ENCODE results near the gene DAPK2. TPM values are rescaled to one million over a fixed set of nuclear protein-coding genes. Genes with fewer than 3 reads are reported as not detected.

DAPK2 gene
- total and polyA plus RNA-seq, 8 donors: 18.3 to 59.3 (median 24.2) TPM

DNA sequence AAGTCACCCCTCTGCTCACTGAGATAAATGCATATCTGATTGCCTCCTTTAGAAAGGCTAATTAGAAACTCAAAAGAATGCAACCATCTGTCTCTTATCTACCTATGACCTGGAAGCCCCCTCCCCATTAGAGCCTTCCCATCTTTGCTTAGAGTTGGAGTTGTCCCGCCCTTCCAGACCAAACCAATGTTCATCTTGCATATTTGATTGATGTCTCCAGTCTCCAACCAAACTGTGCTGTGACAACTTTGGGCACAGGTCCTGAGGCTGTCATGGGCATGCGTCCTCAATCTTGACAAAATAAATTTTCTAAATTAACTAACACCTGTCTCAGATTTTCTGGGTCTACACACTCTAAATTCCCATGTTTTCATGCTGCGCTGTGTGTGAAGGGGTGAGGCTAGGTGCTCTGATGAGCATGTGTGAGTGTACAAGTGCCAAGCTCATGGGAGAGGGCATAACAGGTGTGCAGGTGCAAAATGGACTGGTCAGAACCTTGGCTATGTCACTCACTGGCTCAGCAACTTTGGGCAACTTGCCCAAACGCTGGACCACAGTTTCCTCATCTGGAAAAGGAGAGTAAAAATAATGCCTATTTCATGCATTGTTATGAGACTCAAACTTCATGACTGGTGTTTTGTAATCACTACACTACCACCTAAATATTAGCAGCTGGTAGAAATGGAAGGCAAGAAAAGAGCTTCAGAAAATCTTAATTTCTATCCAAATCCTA lies 7.2 kb downstream of the DAPK2 start:
- Histone ChIP-seq H3K9me3 (no peaks in the 10 kb centered on the region), H3K36me3 (peaks cover 0 to 27% of the 10 kb centered on the region in 2 donors), H3K27ac (no peak overlapping the region), H3K27me3 (no peaks in the 10 kb centered on the region), H3K4me1 (peaks cover 0 to 4% of the 10 kb centered on the region in 2 donors), H3K4me3 (no peak overlapping the region)
- DNase-seq (no peak), ATAC-seq (no peak)
- intact Hi-C loops (cut with DNase I): no loop called here
- TF ChIP-seq, protein P1, sequence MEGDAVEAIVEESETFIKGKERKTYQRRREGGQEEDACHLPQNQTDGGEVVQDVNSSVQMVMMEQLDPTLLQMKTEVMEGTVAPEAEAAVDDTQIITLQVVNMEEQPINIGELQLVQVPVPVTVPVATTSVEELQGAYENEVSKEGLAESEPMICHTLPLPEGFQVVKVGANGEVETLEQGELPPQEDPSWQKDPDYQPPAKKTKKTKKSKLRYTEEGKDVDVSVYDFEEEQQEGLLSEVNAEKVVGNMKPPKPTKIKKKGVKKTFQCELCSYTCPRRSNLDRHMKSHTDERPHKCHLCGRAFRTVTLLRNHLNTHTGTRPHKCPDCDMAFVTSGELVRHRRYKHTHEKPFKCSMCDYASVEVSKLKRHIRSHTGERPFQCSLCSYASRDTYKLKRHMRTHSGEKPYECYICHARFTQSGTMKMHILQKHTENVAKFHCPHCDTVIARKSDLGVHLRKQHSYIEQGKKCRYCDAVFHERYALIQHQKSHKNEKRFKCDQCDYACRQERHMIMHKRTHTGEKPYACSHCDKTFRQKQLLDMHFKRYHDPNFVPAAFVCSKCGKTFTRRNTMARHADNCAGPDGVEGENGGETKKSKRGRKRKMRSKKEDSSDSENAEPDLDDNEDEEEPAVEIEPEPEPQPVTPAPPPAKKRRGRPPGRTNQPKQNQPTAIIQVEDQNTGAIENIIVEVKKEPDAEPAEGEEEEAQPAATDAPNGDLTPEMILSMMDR (IDR thresholded peaks at IDR 0.05): no peak

GRCh38 chr15:64037966-64038365 lies 8.3 kb downstream of the DAPK2 start:
- Histone ChIP-seq H3K27ac (no peak overlapping the region), H3K4me1 (no peaks in the 10 kb centered on the region), H3K27me3 (no peaks in the 10 kb centered on the region), H3K9me3 (no peaks in the 10 kb centered on the region), H3K36me3 (peaks cover 0 to 29% of the 10 kb centered on the region in 2 donors), H3K4me3 (no peak overlapping the region)
- TF ChIP-seq, protein P1 (IDR thresholded peaks at IDR 0.05): no peak
- intact Hi-C loops (cut with DNase I): no loop called here
- DNase-seq (no peak), ATAC-seq (no peak)

DNA sequence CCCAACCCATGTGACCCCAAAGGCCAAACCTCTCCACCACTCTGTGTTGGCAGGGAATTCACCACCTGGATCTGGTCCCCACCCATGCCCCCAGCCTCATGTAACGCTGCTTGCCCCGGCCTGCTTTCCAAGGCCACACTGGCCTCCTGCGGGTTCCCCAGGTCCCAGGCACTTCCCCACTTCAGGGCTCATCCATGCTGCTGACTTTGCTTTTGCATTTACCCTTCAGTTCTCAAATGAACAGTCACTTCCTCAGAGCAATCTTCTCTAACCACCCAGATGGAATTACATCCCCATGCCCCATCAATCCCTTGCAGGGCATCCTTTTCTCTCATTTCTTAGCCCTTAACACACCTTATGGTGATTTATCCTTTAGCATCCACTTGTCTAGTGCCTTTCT lies 9.2 kb downstream of the DAPK2 start:
- H3K4me1 ChIP-seq: no peaks in the 10 kb centered on the region
- H3K36me3 ChIP-seq: peaks cover 0 to 29% of the 10 kb centered on the region in 2 donors
- H3K9me3 ChIP-seq: no peaks in the 10 kb centered on the region
- intact Hi-C loops (cut with DNase I): no loop called here
- TF ChIP-seq, protein P1 (IDR thresholded peaks at IDR 0.05): no peak
- ATAC-seq: no peak
- H3K27me3 ChIP-seq: no peaks in the 10 kb centered on the region
- H3K4me3 ChIP-seq: no peak overlapping the region
- no peak overlapping the region for H3K27ac ChIP-seq
- DNase-seq: no peak

DNA sequence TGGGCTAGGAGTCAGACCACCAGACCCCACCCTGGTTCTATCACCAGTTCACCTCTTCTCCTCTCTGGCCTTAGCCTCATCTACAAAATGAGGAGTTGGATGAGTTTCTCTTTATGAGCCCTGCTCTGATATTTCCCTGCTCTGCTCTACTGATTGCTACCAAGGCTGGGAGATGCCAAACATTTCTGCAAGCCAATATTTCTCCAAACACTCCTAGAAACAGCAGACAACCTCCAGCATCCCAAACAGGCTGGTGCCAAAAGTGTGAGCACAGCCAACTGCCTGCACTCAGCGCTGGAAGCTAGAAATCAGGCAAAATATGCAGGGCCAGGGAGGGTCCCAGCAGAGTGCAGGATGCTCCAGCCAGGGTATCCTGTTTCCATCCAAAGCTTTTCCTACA lies 10.8 kb downstream of the DAPK2 start:
- Histone ChIP-seq H3K4me1 (no peaks in the 10 kb centered on the region), H3K27me3 (no peaks in the 10 kb centered on the region), H3K9me3 (no peaks in the 10 kb centered on the region), H3K27ac (no peak overlapping the region), H3K36me3 (peaks cover 0 to 29% of the 10 kb centered on the region in 2 donors), H3K4me3 (no peak overlapping the region)
- TF ChIP-seq, protein P1 (IDR thresholded peaks at IDR 0.05): no peak
- intact Hi-C loops (cut with DNase I): no loop called here
- ATAC-seq (no peak), DNase-seq (no peak)

DNA sequence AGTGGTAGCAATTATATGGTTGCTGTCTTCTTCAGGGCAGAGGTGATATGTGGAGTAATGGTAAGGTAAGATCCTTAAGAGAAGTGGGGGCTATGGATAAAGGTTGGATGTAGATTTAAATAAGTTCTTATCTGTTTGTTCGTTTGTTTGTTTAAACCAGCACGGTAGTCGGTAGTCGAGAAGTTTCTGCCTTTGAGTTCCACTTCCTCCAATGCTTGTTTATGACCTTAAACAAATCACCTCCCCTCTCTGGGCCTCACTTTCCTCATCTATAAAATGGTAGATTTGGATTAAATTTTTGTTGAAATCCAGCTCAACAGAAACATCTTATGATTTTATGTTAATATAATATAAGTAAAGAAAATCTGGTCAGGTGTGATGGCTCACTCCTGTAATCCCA lies 11.8 kb downstream of the DAPK2 start:
- Histone ChIP-seq H3K4me1 (no peaks in the 10 kb centered on the region), H3K27me3 (no peaks in the 10 kb centered on the region), H3K9me3 (no peaks in the 10 kb centered on the region), H3K36me3 (peaks cover 0 to 29% of the 10 kb centered on the region in 2 donors), H3K27ac (no peak overlapping the region), H3K4me3 (no peak overlapping the region)
- ATAC-seq: no peak
- intact Hi-C loops (cut with DNase I): no loop called here
- no peak for DNase-seq
- TF ChIP-seq, protein P1 (IDR thresholded peaks at IDR 0.05): no peak
